K562 (cell line): ENCODE measurements around the gene CTNNA3. TPM values are rescaled to one million over a fixed set of nuclear protein-coding genes. Genes with fewer than 3 reads are reported as not detected.

ENCODE experiments used
- ATAC-seq: fragments of 200-7000 bp; cut with Tn5 transposase; 3 replicates; pipeline ENCODE4 v1.9.1; 2020; ENCODE audit warnings: moderate library complexity
- BruUV-seq: library from RNA; stranded (reverse); fragments of 400-500 nt; replicated peaks from 2 replicates; lab custom pipeline; 2021; lab: Mats Ljungman, UMichigan
- CTCF ChIA-PET: fragments of 300-600 bp; formaldehyde crosslinking; extraction: SDS; loops from one replicate; lab custom pipeline; 2021; ENCODE audit warnings: low intra/inter-chr PET ratio; lab: Yijun Ruan, JAX
- POLR2A ChIA-PET: fragments of 300-600, 350-650 bp; sonication (Branson Sonifier 250); formaldehyde crosslinking; extraction: SDS; loops from one replicate; lab custom pipeline; 2021; ENCODE audit warnings: antibody characterized with exemption, inconsistent platforms; lab: Yijun Ruan, JAX
- DNase-seq, 4 experiments: peaks; one replicate each; pipeline versions ENCODE4 v3.0.0 to v3.0.0-alpha.2; 2011 to 2018; ENCODE audit warnings: low spot score in 3 of 4, mixed read lengths in 3 of 4; ENCODE audit errors: extremely low read depth in 1 of 4
- FAIRE-seq: peaks from 2 replicates; lab custom pipeline; 2011; peaks lifted over from hg19 to GRCh38; lab: Jason Lieb, UNC
- H2AFZ ChIP-seq: 2 replicates; pipeline ENCODE4 v1.6.0; 2011; ENCODE audit warnings: low read depth, low read length, control low read depth, inconsistent platforms
- H3K27ac ChIP-seq: fragments of 200-600 bp; 3 replicates; pipeline ENCODE4 v1.8.0; 2011; ENCODE audit warnings: low read depth, mild to moderate bottlenecking, control low read depth, inconsistent platforms, low read length, moderate library complexity, mixed read lengths; ENCODE audit errors: extremely low read depth
- H3K27me3 ChIP-seq, 2 experiments: fragments of 300-600 bp in 1 of 2; 2 replicates in 1 of 2; 3 replicates in 1 of 2; pipeline versions ENCODE4 v1.6.0 to v1.8.0; 2011; ENCODE audit warnings: inconsistent platforms in 2 of 2, low read length in 2 of 2, mild to moderate bottlenecking in 1 of 2, mixed read lengths in 1 of 2, moderate library complexity in 1 of 2; ENCODE audit not compliant: control insufficient read depth in 2 of 2, insufficient read depth in 2 of 2
- H3K36me3 ChIP-seq: fragments of 300-600 bp; 3 replicates; pipeline ENCODE4 v1.8.0; 2011; ENCODE audit warnings: mild to moderate bottlenecking, low read length, inconsistent platforms; ENCODE audit not compliant: control insufficient read depth, insufficient read depth
- H3K4me1 ChIP-seq, 2 experiments: fragments of 200-600 bp in 1 of 2; replicated peaks in 1 of 2; 2 replicates in 1 of 2; 3 replicates in 1 of 2; pipeline versions ENCODE4 v1.5.1 to v1.8.0; 2011; ENCODE audit warnings: inconsistent platforms in 2 of 2, low read length in 2 of 2, mild to moderate bottlenecking in 1 of 2, mixed read lengths in 1 of 2, moderate library complexity in 1 of 2; ENCODE audit not compliant: control insufficient read depth in 2 of 2, insufficient read depth in 2 of 2
- H3K4me2 ChIP-seq: 2 replicates; pipeline ENCODE4 v1.6.1; 2011; ENCODE audit warnings: low read length, control low read depth, inconsistent platforms, mixed read lengths; ENCODE audit not compliant: insufficient read depth
- H3K4me3 ChIP-seq: fragments of 200-600 bp; sonication (generic), shearing (Covaris generic); 2 replicates; pipeline ENCODE4 v1.5.1; 2016; ENCODE audit warnings: control low read depth, inconsistent platforms
- H3K79me2 ChIP-seq: fragments of 200-600 bp; 3 replicates; pipeline ENCODE4 v1.8.0; 2011; ENCODE audit warnings: low read length, inconsistent platforms; ENCODE audit not compliant: control insufficient read depth, insufficient read depth
- H3K9ac ChIP-seq, 2 experiments: 2 replicates each; pipeline versions ENCODE4 v1.6.0 to v1.6.1; 2011; ENCODE audit warnings: low read depth in 2 of 2, low read length in 2 of 2, control low read depth in 1 of 2, inconsistent platforms in 1 of 2, mild to moderate bottlenecking in 1 of 2, mixed read lengths in 1 of 2; ENCODE audit not compliant: insufficient read depth in 1 of 2
- H3K9me1 ChIP-seq: one replicate; pipeline ENCODE4 v1.6.0; 2011; ENCODE audit warnings: inconsistent platforms, mild to moderate bottlenecking, low read length, moderate library complexity; ENCODE audit not compliant: control insufficient read depth, insufficient read depth
- H3K9me3 ChIP-seq: replicated peaks from 2 replicates; pipeline ENCODE4 v1.5.1; 2011; ENCODE audit warnings: low read depth, low read length, inconsistent platforms; ENCODE audit not compliant: control insufficient read depth, insufficient read depth
- H4K20me1 ChIP-seq: replicated peaks from 2 replicates; pipeline ENCODE4 v1.6.1; 2011; ENCODE audit warnings: low read length, inconsistent platforms, mixed read lengths; ENCODE audit not compliant: control insufficient read depth, insufficient read depth
- BRCA1 ChIP-seq, 2 experiments: fragments of 450-650 bp in 1 of 2; sonication (generic) in 1 of 2; formaldehyde crosslinking in 1 of 2; IDR thresholded peaks; 2 replicates each; pipeline versions ENCODE4 v1.5.0 to v1.6.1; 2017 to 2020; ENCODE audit warnings: mild to moderate bottlenecking in 1 of 2, missing genetic modification reagents in 1 of 2
- CTCF ChIP-seq, 3 experiments: IDR thresholded peaks in 2 of 3; conservative IDR thresholded peaks in 1 of 3; 2 replicates each; pipeline ENCODE4 v1.5.1; 2011 to 2012; ENCODE audit warnings: low read length in 3 of 3, mild to moderate bottlenecking in 3 of 3, control low read depth in 2 of 3, improper control_type of control experiment in 1 of 3, inconsistent platforms in 1 of 3, low read depth in 1 of 3, mixed read lengths in 1 of 3, moderate library complexity in 1 of 3; ENCODE audit not compliant: insufficient read depth in 2 of 3
- RAD21 ChIP-seq, 2 experiments: fragments of 250-450 bp in 1 of 2; fragments of 450-650 bp in 1 of 2; sonication (Bioruptor Pico) in 1 of 2; formaldehyde crosslinking in 1 of 2; IDR thresholded peaks in 1 of 2; conservative IDR thresholded peaks in 1 of 2; 2 replicates each; pipeline versions ENCODE4 v1.4.0 to v1.8.0; 2020 to 2022; ENCODE audit warnings: mild to moderate bottlenecking in 2 of 2, moderate library complexity in 1 of 2
- REST ChIP-seq, 2 experiments: fragments of 450-650 bp; formaldehyde crosslinking in 1 of 2; IDR thresholded peaks; 2 replicates each; pipeline versions ENCODE4 v1.4.0 to v1.6.1; 2014 to 2020; ENCODE audit warnings: mild to moderate bottlenecking in 2 of 2, borderline replicate concordance in 1 of 2, low read depth in 1 of 2
- WGBS: fragments of 100-300 bp; shearing (Covaris generic); methylation state at CpG from one replicate; pipeline ENCODE4 v1.1.6; 2016; ENCODE audit warnings: low coverage, mixed read lengths; ENCODE audit not compliant: insufficient coverage; ENCODE audit errors: missing lambda C conversion rate; 5-methylcytosine and 5-hydroxymethylcytosine counted together
- in situ Hi-C: fragments of 300-500 bp; cut with MboI; formaldehyde crosslinking; loops from 4 replicates; pipeline ENCODE4 v1.15.0; 2018; ENCODE audit warnings: inconsistent platforms, mixed read lengths
- intact Hi-C: fragments of 100-400 bp; cut with micrococcal nuclease; formaldehyde crosslinking; loops from 2 replicates; pipeline ENCODE4 v1.14.2; 2022
- polyA plus RNA-seq, 8 experiments: library from polyadenylated mRNA; depleted of rRNA in 4 of 8; stranded (reverse) in 5 of 8; unstranded in 3 of 8; fragments of >200 nt; fragmentation: Nextera tagmentation in 2 of 8; fragmentation: Illumina TruSeq in 1 of 8; extraction: Ambion mirVana in 2 of 8; extraction: Trizol in 1 of 8; gene quantifications; 2 replicates each; pipeline versions ENCODE4 v1.2.1 to v1.2.3, GENCODE V29; 2011 to 2014; ENCODE audit warnings: inconsistent platforms in 1 of 8, missing spikeins in 1 of 8
- total RNA-seq, 7 experiments: library from RNA; depleted of rRNA in 6 of 7; stranded (reverse); fragments of >200 nt in 6 of 7; fragmentation: Illumina TruSeq in 2 of 7; extraction: Trizol in 2 of 7; gene quantifications; 2 replicates each; pipeline versions ENCODE4 v1.2.1 to v1.2.3, GENCODE V29; 2011 to 2021; ENCODE audit warnings: low replicate concordance in 1 of 7
- TF ChIP-seq, protein P1 (sequence below): fragments of 450-650 bp; IDR thresholded peaks from 2 replicates; pipeline ENCODE4 v1.6.1; 2018; ENCODE audit not compliant: partially characterized antibody

The CTNNA3 gene
- total and polyA plus RNA-seq, 9 of the 15 experiments (the other 6 are each of a cell fraction or from before 2014, with no cell fraction given): 0.04 TPM; not detected in 8

DNA sequence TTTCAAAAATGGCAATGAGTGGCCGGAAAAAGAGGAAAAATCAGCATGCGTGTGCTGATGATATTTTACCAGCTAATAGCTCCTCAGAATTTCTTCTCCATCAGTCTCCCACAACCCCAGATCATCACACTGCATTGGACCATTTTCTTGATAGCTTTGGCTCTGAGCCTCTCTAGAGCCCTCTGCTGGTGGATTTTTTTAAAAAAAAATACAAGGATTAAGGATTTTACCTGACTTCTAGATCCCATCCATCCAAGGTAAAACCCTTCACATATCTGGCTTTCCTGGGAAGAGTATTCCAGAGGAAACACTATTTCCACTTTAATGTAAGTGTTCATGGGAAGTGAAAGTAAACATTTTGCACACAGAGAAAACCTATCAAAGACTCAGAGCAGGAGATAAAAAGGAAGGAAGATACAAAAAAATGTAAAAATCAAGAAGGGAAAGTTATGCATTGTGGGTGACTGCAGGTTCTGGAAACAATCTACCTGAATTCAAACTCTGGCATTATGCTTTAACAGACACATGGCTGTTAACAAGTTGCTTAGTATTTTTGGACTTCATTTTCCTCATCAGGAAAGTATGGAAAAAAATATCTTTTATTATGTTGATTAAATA, 389.3 kb downstream of the CTNNA3 start:
- intact Hi-C loops: no loop called here
- Histone ChIP-seq H3K9ac (no peak overlapping the region), H3K9me3 (no peaks in the 10 kb centered on the region), H3K79me2 (no peaks in the 10 kb centered on the region), H3K4me3 (no peak overlapping the region), H4K20me1 (no peaks in the 10 kb centered on the region), H3K4me2 (no peak overlapping the region), H3K27ac (no peak overlapping the region), H3K4me1 (no peaks in the 10 kb centered on the region), H3K36me3 (no peaks in the 10 kb centered on the region), H3K9me1 (no peaks in the 10 kb centered on the region), H3K27me3 (no peaks in the 10 kb centered on the region), H2AFZ (no peak overlapping the region)
- TF ChIP-seq, protein P1, sequence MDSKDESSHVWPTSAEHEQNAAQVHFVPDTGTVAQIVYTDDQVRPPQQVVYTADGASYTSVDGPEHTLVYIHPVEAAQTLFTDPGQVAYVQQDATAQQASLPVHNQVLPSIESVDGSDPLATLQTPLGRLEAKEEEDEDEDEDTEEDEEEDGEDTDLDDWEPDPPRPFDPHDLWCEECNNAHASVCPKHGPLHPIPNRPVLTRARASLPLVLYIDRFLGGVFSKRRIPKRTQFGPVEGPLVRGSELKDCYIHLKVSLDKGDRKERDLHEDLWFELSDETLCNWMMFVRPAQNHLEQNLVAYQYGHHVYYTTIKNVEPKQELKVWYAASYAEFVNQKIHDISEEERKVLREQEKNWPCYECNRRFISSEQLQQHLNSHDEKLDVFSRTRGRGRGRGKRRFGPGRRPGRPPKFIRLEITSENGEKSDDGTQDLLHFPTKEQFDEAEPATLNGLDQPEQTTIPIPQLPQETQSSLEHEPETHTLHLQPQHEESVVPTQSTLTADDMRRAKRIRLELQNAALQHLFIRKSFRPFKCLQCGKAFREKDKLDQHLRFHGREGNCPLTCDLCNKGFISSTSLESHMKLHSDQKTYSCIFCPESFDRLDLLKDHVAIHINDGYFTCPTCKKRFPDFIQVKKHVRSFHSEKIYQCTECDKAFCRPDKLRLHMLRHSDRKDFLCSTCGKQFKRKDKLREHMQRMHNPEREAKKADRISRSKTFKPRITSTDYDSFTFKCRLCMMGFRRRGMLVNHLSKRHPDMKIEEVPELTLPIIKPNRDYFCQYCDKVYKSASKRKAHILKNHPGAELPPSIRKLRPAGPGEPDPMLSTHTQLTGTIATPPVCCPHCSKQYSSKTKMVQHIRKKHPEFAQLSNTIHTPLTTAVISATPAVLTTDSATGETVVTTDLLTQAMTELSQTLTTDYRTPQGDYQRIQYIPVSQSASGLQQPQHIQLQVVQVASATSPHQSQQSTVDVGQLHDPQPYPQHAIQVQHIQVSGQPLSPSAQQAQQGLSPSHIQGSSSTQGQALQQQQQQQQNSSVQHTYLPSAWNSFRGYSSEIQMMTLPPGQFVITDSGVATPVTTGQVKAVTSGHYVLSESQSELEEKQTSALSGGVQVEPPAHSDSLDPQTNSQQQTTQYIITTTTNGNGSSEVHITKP: no peak
- TF ChIP-seq REST (IDR thresholded peaks at IDR 0.05; ENCODE audit: borderline replicate concordance) (0 out of 2 replicates have a peak, but pooled peaks have one; percentile 2), REST (CRISPR knock-in tag; IDR thresholded peaks at IDR 0.05; ENCODE audit: low read depth) (no peak), CTCF (IDR thresholded peaks at IDR 0.05 in 2 of 3, conservative IDR thresholded peaks at IDR 0.05 in 1 of 3; ENCODE audit: insufficient read depth in 2 of 3, low read depth in 1 of 3, low read length in 3 of 3) (peak; percentile 14 to 49 (median 45); a peak in 5 of 6 replicates), RAD21 (CRISPR knock-in tag; conservative IDR thresholded peaks at IDR 0.05 in 1 of 2, IDR thresholded peaks at IDR 0.05 in 1 of 2) (peak in 1 of 2 experiments; percentile 33; a peak in 2 of 4 replicates), BRCA1 (IDR thresholded peaks at IDR 0.05) (no peak), BRCA1 (CRISPR knock-in tag; IDR thresholded peaks at IDR 0.05) (no peak)
- POLR2A ChIA-PET: no interaction called here
- BruUV-seq: no TSS peak
- CTCF ChIA-PET: no interaction called here
- DNase-seq (peak; percentile 18 to 34 (median 26)), FAIRE-seq (no peak), ATAC-seq (no peak)
- 0% methylated on average over 2 of the region's 2 CpGs for WGBS
- in situ Hi-C loops: no loop called here
